ENCODE data around the gene SLC38A5. TPM values are rescaled to one million over a fixed set of nuclear protein-coding genes. Genes with fewer than 3 reads are reported as not detected.

SLC38A5 gene
- polyA plus RNA-seq, 2 of the 4 experiments (the other 2 are of a cell fraction) = 0.32 to 0.36 TPM

GRCh38 chrX:48513670-48514069, 43.6 kb upstream of the SLC38A5 start:
- Histone ChIP-seq H3K4me2 (no peak overlapping the region), H3K4me1 (peaks cover 3% of the 10 kb centered on the region; the same call in 1 of the 3 replicates), H3K4me3 (no peak overlapping the region), H3K27ac (no peak overlapping the region), H3K9me3 (no peaks in the 10 kb centered on the region)
- no peak for DNase-seq (ENCODE audit: low read depth in 1 of 2, low spot score in 1 of 2)
- no peak for TF ChIP-seq ZC3H11A (IDR thresholded peaks at IDR 0.05)
- TF ChIP-seq HOXB13 (CRISPR knock-in tag; IDR thresholded peaks at IDR 0.05; ENCODE audit: low read depth) = no peak
- no peak for TF ChIP-seq MAX (IDR thresholded peaks at IDR 0.05)
- no peak for TF ChIP-seq EHMT2 (IDR thresholded peaks at IDR 0.05; ENCODE audit: low read depth)
- no peak for TF ChIP-seq MAZ (IDR thresholded peaks at IDR 0.05; ENCODE audit: borderline replicate concordance, low read depth, low read length)
- no peak for TF ChIP-seq JUNB (IDR thresholded peaks at IDR 0.05)
- no peak for TF ChIP-seq HOXA7 (CRISPR knock-in tag; IDR thresholded peaks at IDR 0.05)
- TF ChIP-seq SMC3 (IDR thresholded peaks at IDR 0.05) = no peak
- TF ChIP-seq POLR2A (IDR thresholded peaks at IDR 0.05; ENCODE audit: low read length) = no peak
- no peak for TF ChIP-seq EP300 (IDR thresholded peaks at IDR 0.05)
- no peak for TF ChIP-seq CTCF (IDR thresholded peaks at IDR 0.05)
- no peak for TF ChIP-seq JUN (IDR thresholded peaks at IDR 0.05)
- TF ChIP-seq CHD4 (IDR thresholded peaks at IDR 0.05; ENCODE audit: borderline replicate concordance) = no peak
- no peak for TF ChIP-seq ELK1 (IDR thresholded peaks at IDR 0.05; ENCODE audit: low read depth, low read length)
- no peak for TF ChIP-seq RNF2 (IDR thresholded peaks at IDR 0.05; ENCODE audit: borderline replicate concordance, low read depth)
- no peak for TF ChIP-seq RARB (CRISPR knock-in tag; IDR thresholded peaks at IDR 0.05)
- CTCF ChIA-PET = interaction anchor here (0.8 to 1.4 kb wide), 3 partner anchors 9 to 39 kb away, joined by 3 to 5 read pairs (median 3); partner anchors contain the start of gene TBC1D25
- POLR2A ChIA-PET = no interaction called here
- no peak for ATAC-seq
- WGBS (ENCODE audit: missing lambda C conversion rate) = 80% methylated on average over 4 of the region's 4 CpGs
- FAIRE-seq = no peak

GRCh38 chrX:48512371-48512935, 42.4 kb upstream of the SLC38A5 start:
- no peak for ATAC-seq
- 87% methylated on average over 12 of the region's 20 CpGs for WGBS (ENCODE audit: missing lambda C conversion rate)
- CTCF ChIA-PET = interaction anchor here (1.1 to 1.4 kb wide), 4 partner anchors 15 to 423 kb away, joined by 3 to 5 read pairs (median 3); partner anchors contain the start of gene TBC1D25
- no peak overlapping the region for H3K4me2 ChIP-seq
- FAIRE-seq = no peak
- no peak for DNase-seq (ENCODE audit: low read depth in 1 of 2, low spot score in 1 of 2)
- no peak overlapping the region for H3K27ac ChIP-seq
- POLR2A ChIA-PET = no interaction called here
- no peaks in the 10 kb centered on the region for H3K9me3 ChIP-seq
- H3K4me1 ChIP-seq = peaks cover 3% of the 10 kb centered on the region; the same call in 1 of the 3 replicates
- H3K4me3 ChIP-seq = no peak overlapping the region
- TF ChIP-seq CBX8 (IDR thresholded peaks at IDR 0.05) = no peak
- no peak for TF ChIP-seq NR3C1 (IDR thresholded peaks at IDR 0.05)
- TF ChIP-seq BCL3 (IDR thresholded peaks at IDR 0.05) = no peak
- TF ChIP-seq JUNB (IDR thresholded peaks at IDR 0.05) = no peak
- no peak for TF ChIP-seq TFCP2L1 (CRISPR knock-in tag; IDR thresholded peaks at IDR 0.05)
- TF ChIP-seq JUN (IDR thresholded peaks at IDR 0.05) = no peak
- TF ChIP-seq CBX2 (IDR thresholded peaks at IDR 0.05; ENCODE audit: borderline replicate concordance, low read depth) = no peak
- TF ChIP-seq USF2 (IDR thresholded peaks at IDR 0.05) = no peak
- TF ChIP-seq RFX5 (IDR thresholded peaks at IDR 0.05) = no peak

Measured in A549 (cell line).